A549 (cell line): ENCODE data around the gene DNPEP. TPM values are rescaled to one million over a fixed set of nuclear protein-coding genes. Genes with fewer than 3 reads are reported as not detected.
A peak's percentile ranks its signal among the peaks of the same experiment; 100 is the strongest.

Source experiments
- ATAC-seq, 2 experiments: fragments of 200-7000 bp in 1 of 2; fragments of >200 bp in 1 of 2; cut with Nextera tagmentation in 1 of 2; cut with Tn5 transposase in 1 of 2; 3 replicates each; pipeline versions ENCODE4 v1.8.0 to v1.9.1; 2018 to 2020; ENCODE audit warnings: mild to moderate bottlenecking in 1 of 2, moderate library complexity in 1 of 2
- CTCF ChIA-PET: fragments of 300-600 bp; sonication (Branson Sonifier 250); formaldehyde crosslinking; extraction: SDS; loops from one replicate; lab custom pipeline; 2021; ENCODE audit warnings: antibody characterized with exemption, inconsistent platforms; lab: Yijun Ruan, JAX
- POLR2A ChIA-PET: fragments of 350-600 bp; formaldehyde crosslinking; extraction: SDS; loops from one replicate; lab custom pipeline; 2021; ENCODE audit warnings: antibody characterized with exemption, inconsistent platforms; lab: Yijun Ruan, JAX
- DNase-seq, 2 experiments: peaks; one replicate each; pipeline versions ENCODE4 v3.0.0 to v3.0.0-alpha.2; 2011 to 2016; ENCODE audit warnings: low read depth in 1 of 2, low spot score in 1 of 2
- FAIRE-seq: peaks from 2 replicates; lab custom pipeline; 2011; peaks lifted over from hg19 to GRCh38; lab: Jason Lieb, UNC
- H3K27ac ChIP-seq, 2 experiments: fragments of >200 bp; sonication (Bioruptor Twin); formaldehyde crosslinking; 3 replicates each; pipeline ENCODE4 v1.5.1; 2016 to 2017
- H3K4me1 ChIP-seq: fragments of >200 bp; sonication (Bioruptor Twin); formaldehyde crosslinking; 3 replicates; pipeline ENCODE4 v1.6.1; 2016
- H3K4me2 ChIP-seq: fragments of >200 bp; sonication (Bioruptor Twin); formaldehyde crosslinking; 3 replicates; pipeline ENCODE4 v1.6.1; 2016
- H3K4me3 ChIP-seq: fragments of >200 bp; sonication (Bioruptor Twin); formaldehyde crosslinking; 3 replicates; pipeline ENCODE4 v1.5.1; 2016
- H3K9me3 ChIP-seq: fragments of >200 bp; sonication (Bioruptor Twin); formaldehyde crosslinking; 3 replicates; pipeline ENCODE4 v1.6.1; 2016
- CHD4 ChIP-seq: fragments of 200-600 bp; sonication (generic); IDR thresholded peaks from 2 replicates; pipeline ENCODE4 v1.6.1; 2016; ENCODE audit warnings: antibody characterized with exemption, mild to moderate bottlenecking, borderline replicate concordance
- EP300 ChIP-seq, 2 experiments: fragments of >200 bp; sonication (Bioruptor Twin); formaldehyde crosslinking; IDR thresholded peaks; 2 replicates in 1 of 2; 3 replicates in 1 of 2; pipeline ENCODE4 v1.6.1; 2016 to 2017
- FOSL2 ChIP-seq, 2 experiments: fragments of 450-650 bp in 1 of 2; fragments of >200 bp in 1 of 2; sonication (Bioruptor Twin) in 1 of 2; formaldehyde crosslinking; IDR thresholded peaks; 2 replicates each; pipeline versions ENCODE4 v1.5.0 to v1.6.1; 2016 to 2020; ENCODE audit warnings: mild to moderate bottlenecking in 1 of 2, moderate library complexity in 1 of 2
- HDAC2 ChIP-seq: fragments of 200-600 bp; sonication (generic); IDR thresholded peaks from 2 replicates; pipeline ENCODE4 v1.6.1; 2016
- HEYL ChIP-seq: fragments of 250-450 bp; sonication (Bioruptor Pico); IDR thresholded peaks from 2 replicates; pipeline ENCODE4 v1.8.0; 2021; ENCODE audit warnings: mild to moderate bottlenecking, moderate library complexity
- HOXB13 ChIP-seq: fragments of 250-450 bp; sonication (Bioruptor Pico); IDR thresholded peaks from 2 replicates; pipeline ENCODE4 v1.5.0; 2020; ENCODE audit warnings: low read depth, mild to moderate bottlenecking, moderate library complexity
- HOXB5 ChIP-seq: fragments of 250-450 bp; sonication (Bioruptor Pico); IDR thresholded peaks from 2 replicates; pipeline ENCODE4 v1.5.0; 2020; ENCODE audit warnings: mild to moderate bottlenecking, moderate library complexity
- KDM1A ChIP-seq: fragments of 200-600 bp; sonication (generic); IDR thresholded peaks from 2 replicates; pipeline ENCODE4 v1.6.1; 2016; ENCODE audit warnings: low read depth, mild to moderate bottlenecking
- KDM5A ChIP-seq: fragments of 200-600 bp; sonication (generic); IDR thresholded peaks from 2 replicates; pipeline ENCODE4 v1.6.1; 2016; ENCODE audit warnings: antibody characterized with exemption, mild to moderate bottlenecking
- MAZ ChIP-seq: fragments of 150-350 bp; IDR thresholded peaks from 2 replicates; pipeline ENCODE4 v1.6.1; 2014; ENCODE audit warnings: antibody characterized with exemption, low read depth, low read length, borderline replicate concordance
- MYC ChIP-seq: IDR thresholded peaks from 2 replicates; pipeline ENCODE4 v1.6.1; 2012; ENCODE audit warnings: mild to moderate bottlenecking, inconsistent platforms, low read length, improper control_type of control experiment, borderline replicate concordance
- NR3C1 ChIP-seq: fragments of >200 bp; sonication (Bioruptor Twin); formaldehyde crosslinking; IDR thresholded peaks from 3 replicates; pipeline ENCODE4 v1.6.1; 2017
- PHF8 ChIP-seq: fragments of 200-600 bp; sonication (generic); IDR thresholded peaks from 2 replicates; pipeline ENCODE4 v1.6.1; 2016; ENCODE audit warnings: low read depth, mild to moderate bottlenecking, antibody characterized with exemption, moderate library complexity, borderline replicate concordance
- WGBS: methylation state at CpG from one replicate; pipeline ENCODE4 v1.1.6; 2017; ENCODE audit errors: missing lambda C conversion rate; 5-methylcytosine and 5-hydroxymethylcytosine counted together
- polyA plus RNA-seq, 4 experiments: library from polyadenylated mRNA; depleted of rRNA in 3 of 4; stranded (reverse); fragments of >200 nt; fragmentation: RNase III in 1 of 4; extraction: RNeasy Plus Mini Kit Qiagen cat#74134 plus additional on column Dnase treatment in 1 of 4; gene quantifications; 2 replicates in 3 of 4; 3 replicates in 1 of 4; pipeline ENCODE4 v1.2.3, GENCODE V29; 2011 to 2017
- TF ChIP-seq, protein P1 (sequence below): fragments of 200-600 bp; sonication (generic); IDR thresholded peaks from 2 replicates; pipeline ENCODE4 v1.6.1; 2016; ENCODE audit warnings: antibody characterized with exemption, mild to moderate bottlenecking, moderate library complexity
- TF ChIP-seq, protein P2 (sequence below): fragments of >200 bp; sonication (Bioruptor Twin); formaldehyde crosslinking; IDR thresholded peaks from 3 replicates; pipeline ENCODE4 v1.5.1; 2016
- TF ChIP-seq, protein P3 (sequence below): IDR thresholded peaks from 2 replicates; pipeline ENCODE4 v1.6.1; 2012
- TF ChIP-seq, protein P4 (sequence below): IDR thresholded peaks from 2 replicates; pipeline ENCODE4 v1.6.1; 2012

The DNPEP gene
- polyA plus RNA-seq, 2 of the 4 experiments (the other 2 are of a cell fraction): 29.0 to 40.9 TPM

DNA sequence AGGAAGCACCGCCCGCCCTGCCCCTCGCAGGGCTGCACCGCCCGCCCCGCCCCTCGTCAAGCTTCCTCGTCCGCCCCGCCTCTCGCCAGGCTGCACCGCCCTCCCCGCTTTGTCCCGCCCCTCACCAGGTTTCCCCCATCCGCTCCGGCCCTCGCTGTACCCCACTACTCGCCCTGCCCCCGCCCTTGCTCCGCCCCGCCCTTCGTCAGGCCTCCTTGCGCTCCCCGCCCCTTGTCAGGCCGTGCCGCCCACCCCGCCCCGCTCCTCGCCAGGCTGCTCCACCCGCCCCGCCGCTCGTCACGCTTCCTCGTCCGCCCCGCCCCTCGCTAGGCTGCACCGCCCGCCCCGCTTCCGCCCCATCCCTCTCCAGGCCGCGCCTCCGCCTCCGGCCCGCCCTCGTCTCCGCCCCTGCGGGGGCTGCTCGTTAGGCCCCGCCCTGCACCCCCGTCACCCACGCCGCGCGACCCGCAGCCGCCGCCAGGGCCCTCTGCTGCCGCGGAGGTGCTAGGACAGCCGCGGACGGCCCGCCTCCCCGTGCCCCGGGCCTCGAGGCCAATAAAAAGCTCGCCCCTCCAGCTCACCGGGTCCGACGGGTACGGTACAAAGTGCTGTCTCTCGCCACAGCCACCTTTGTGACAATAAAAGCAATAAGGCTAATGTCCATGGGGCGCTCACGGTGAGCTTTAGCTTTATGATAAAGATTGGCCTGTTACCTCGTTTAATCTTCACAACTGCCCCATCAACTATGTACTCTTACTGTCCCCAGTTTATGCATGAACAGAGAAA lies 602 bp upstream of the DNPEP start (continued):
- TF ChIP-seq, protein P1, sequence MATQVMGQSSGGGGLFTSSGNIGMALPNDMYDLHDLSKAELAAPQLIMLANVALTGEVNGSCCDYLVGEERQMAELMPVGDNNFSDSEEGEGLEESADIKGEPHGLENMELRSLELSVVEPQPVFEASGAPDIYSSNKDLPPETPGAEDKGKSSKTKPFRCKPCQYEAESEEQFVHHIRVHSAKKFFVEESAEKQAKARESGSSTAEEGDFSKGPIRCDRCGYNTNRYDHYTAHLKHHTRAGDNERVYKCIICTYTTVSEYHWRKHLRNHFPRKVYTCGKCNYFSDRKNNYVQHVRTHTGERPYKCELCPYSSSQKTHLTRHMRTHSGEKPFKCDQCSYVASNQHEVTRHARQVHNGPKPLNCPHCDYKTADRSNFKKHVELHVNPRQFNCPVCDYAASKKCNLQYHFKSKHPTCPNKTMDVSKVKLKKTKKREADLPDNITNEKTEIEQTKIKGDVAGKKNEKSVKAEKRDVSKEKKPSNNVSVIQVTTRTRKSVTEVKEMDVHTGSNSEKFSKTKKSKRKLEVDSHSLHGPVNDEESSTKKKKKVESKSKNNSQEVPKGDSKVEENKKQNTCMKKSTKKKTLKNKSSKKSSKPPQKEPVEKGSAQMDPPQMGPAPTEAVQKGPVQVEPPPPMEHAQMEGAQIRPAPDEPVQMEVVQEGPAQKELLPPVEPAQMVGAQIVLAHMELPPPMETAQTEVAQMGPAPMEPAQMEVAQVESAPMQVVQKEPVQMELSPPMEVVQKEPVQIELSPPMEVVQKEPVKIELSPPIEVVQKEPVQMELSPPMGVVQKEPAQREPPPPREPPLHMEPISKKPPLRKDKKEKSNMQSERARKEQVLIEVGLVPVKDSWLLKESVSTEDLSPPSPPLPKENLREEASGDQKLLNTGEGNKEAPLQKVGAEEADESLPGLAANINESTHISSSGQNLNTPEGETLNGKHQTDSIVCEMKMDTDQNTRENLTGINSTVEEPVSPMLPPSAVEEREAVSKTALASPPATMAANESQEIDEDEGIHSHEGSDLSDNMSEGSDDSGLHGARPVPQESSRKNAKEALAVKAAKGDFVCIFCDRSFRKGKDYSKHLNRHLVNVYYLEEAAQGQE: no peak
- TF ChIP-seq MYC: peak; percentile 50; the same call in 1 of the 2 replicates
- TF ChIP-seq MAZ: no peak
- TF ChIP-seq HDAC2: no peak
- TF ChIP-seq PHF8: peak; percentile 19; the same call in 1 of the 2 replicates
- no peak for TF ChIP-seq KDM1A
- TF ChIP-seq, protein P2, sequence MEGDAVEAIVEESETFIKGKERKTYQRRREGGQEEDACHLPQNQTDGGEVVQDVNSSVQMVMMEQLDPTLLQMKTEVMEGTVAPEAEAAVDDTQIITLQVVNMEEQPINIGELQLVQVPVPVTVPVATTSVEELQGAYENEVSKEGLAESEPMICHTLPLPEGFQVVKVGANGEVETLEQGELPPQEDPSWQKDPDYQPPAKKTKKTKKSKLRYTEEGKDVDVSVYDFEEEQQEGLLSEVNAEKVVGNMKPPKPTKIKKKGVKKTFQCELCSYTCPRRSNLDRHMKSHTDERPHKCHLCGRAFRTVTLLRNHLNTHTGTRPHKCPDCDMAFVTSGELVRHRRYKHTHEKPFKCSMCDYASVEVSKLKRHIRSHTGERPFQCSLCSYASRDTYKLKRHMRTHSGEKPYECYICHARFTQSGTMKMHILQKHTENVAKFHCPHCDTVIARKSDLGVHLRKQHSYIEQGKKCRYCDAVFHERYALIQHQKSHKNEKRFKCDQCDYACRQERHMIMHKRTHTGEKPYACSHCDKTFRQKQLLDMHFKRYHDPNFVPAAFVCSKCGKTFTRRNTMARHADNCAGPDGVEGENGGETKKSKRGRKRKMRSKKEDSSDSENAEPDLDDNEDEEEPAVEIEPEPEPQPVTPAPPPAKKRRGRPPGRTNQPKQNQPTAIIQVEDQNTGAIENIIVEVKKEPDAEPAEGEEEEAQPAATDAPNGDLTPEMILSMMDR: peak; percentile 39; the same call in 2 of the 3 replicates
- TF ChIP-seq CHD4: no peak
- TF ChIP-seq HOXB5: no peak
- TF ChIP-seq HOXB13 (CRISPR knock-in tag): no peak
- no peak for TF ChIP-seq HEYL
- TF ChIP-seq, protein P3, sequence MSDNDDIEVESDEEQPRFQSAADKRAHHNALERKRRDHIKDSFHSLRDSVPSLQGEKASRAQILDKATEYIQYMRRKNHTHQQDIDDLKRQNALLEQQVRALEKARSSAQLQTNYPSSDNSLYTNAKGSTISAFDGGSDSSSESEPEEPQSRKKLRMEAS: peak; percentile 79
- TF ChIP-seq, protein P4, sequence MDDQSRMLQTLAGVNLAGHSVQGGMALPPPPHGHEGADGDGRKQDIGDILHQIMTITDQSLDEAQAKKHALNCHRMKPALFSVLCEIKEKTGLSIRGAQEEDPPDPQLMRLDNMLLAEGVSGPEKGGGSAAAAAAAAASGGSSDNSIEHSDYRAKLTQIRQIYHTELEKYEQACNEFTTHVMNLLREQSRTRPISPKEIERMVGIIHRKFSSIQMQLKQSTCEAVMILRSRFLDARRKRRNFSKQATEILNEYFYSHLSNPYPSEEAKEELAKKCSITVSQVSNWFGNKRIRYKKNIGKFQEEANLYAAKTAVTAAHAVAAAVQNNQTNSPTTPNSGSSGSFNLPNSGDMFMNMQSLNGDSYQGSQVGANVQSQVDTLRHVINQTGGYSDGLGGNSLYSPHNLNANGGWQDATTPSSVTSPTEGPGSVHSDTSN: no peak
- TF ChIP-seq FOSL2 (IDR thresholded peaks at IDR 0.05): no peak
- no peak for TF ChIP-seq FOSL2 (CRISPR knock-in tag; IDR thresholded peaks at IDR 0.05)
- no peak for TF ChIP-seq NR3C1
- TF ChIP-seq EP300 (IDR thresholded peaks at IDR 0.05): no peak

DNA sequence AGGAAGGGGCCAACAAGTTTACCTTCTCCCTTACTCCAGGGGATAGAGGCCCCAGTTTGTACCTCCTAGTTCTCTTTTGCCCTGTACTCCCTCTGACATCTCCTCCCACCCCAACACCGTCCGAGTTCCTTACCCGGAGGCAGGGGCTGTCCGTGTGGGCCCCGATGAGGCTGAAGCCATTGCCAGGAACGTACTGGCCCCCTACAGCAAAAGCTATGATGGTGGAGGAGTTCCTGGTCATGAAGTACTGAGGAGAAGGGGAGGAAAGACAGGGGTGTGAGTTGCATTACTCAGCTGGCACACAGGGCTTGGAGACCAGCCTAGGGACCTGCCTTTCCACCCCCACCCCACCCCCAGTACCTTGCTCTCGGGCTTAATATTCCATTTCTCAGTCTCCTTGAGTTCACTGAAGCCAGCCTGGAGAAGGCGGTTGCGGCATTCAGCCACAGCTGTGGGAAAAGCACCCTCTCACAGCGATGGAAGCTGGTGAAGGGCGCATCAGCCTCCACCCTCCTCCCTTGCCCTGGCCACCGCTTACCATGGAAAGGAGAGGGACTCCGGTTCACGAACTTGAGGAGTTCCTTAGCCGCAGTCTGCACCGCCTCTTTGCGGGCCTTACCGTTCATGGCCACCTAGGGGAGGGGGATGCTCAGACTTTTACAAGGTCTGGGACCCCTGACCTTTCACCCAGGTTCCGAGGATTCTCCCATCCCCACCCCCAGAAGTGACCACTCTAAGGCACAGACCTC lies 1.0 kb downstream of the DNPEP start:
- Histone ChIP-seq H3K4me2 (peak overlapping the region; percentile 99), H3K4me3 (peak overlapping the region; percentile 99), H3K27ac (peak overlapping the region; percentile 96 to 97), H3K4me1 (peaks cover 9% of the 10 kb centered on the region), H3K9me3 (no peaks in the 10 kb centered on the region)
- ATAC-seq (peak in 1 of 2 experiments; percentile 5; a peak in 4 of 6 replicates), FAIRE-seq (no peak), DNase-seq (no peak)
- 70% methylated on average over 18 of the region's 19 CpGs for WGBS
- no peak for TF ChIP-seq KDM5A
- TF ChIP-seq, protein P1: no peak
- ChIA-PET POLR2A (interaction anchor here (1.4 to 2.1 kb wide), 4 partner anchors 18 to 385 kb away, joined by 4 to 16 read pairs (median 4); partner anchors contain the start of gene GMPPA), CTCF (interaction anchor here (0.6 to 7.7 kb wide), 9 partner anchors 8 to 493 kb away, joined by 3 to 90 read pairs (median 4); no protein-coding TSS in a partner anchor)
